Right lung (tissue), 5 donors: ENCODE measurements around the gene RHOT2. TPM values are rescaled to one million over a fixed set of nuclear protein-coding genes. Genes with fewer than 3 reads are reported as not detected.
"Not testable (repeated sequence)": the region's sequence is repeated elsewhere in the genome, so short reads cannot be mapped to it uniquely, and the experiment has no call there.

Experiments
- DNase-seq, 2 donors: peaks; one replicate each; pipeline ENCODE4 v3.0.0-alpha.2; 2013
- polyA plus RNA-seq, 5 donors: library from polyadenylated mRNA; unstranded; fragments of 120-200 nt; gene quantifications; one replicate each; pipeline versions ENCODE4 v1.2.1 to v1.2.3, GENCODE V29; 2013; ENCODE audit warnings: inconsistent platforms in 1 of 5, low replicate concordance in 1 of 5; ENCODE audit not compliant: insufficient read length in 5 of 5, insufficient read depth in 1 of 5

The RHOT2 gene
- polyA plus RNA-seq, 5 donors, result 47.5 to 119 (median 70.3) TPM

- DNase-seq, result peak; percentile 48 to 55
Observed at GRCh38 chr16:711548-712320, 43.8 kb downstream of the RHOT2 start.

GRCh38 chr16:712740-713250 lies 44.9 kb downstream of the RHOT2 start:
- not testable (repeated sequence) for DNase-seq

- DNase-seq, result no peak
Observed at GRCh38 chr16:714079-714478, 46.1 kb downstream of the RHOT2 start.

- DNase-seq, result peak; percentile 85 to 90
Observed at GRCh38 chr16:714558-715476, 46.9 kb downstream of the RHOT2 start, which contains the start of gene METRN. Gene METRN, plus strand, starts transcription at chr16:715118. Its CDS starts 172 bp downstream, at chr16:715290.

- no peak for DNase-seq
Observed at GRCh38 chr16:715477-716199, 47.7 kb downstream of the RHOT2 start.

GRCh38 chr16:716200-716568 lies 48.3 kb downstream of the RHOT2 start:
- DNase-seq, result peak in 1 of 2 donors; percentile 53

GRCh38 chr16:716768-717325 lies 48.9 kb downstream of the RHOT2 start:
- no peak for DNase-seq

- no peak for DNase-seq
Observed at GRCh38 chr16:717450-718245, 49.7 kb downstream of the RHOT2 start.

- no peak for DNase-seq
Observed at GRCh38 chr16:718389-718788, 50.5 kb downstream of the RHOT2 start.

- no peak for DNase-seq
Observed at GRCh38 chr16:718922-719321, 51.0 kb downstream of the RHOT2 start.

- DNase-seq, result no peak
Observed at GRCh38 chr16:719815-720446, 52.0 kb downstream of the RHOT2 start.

- peak; percentile 58 to 62 for DNase-seq
Observed at GRCh38 chr16:720447-720989, 52.6 kb downstream of the RHOT2 start.

GRCh38 chr16:720990-721764 lies 53.2 kb downstream of the RHOT2 start, which contains the start of gene ANTKMT:
Gene ANTKMT, plus strand, starts transcription at chr16:721146. Its CDS starts 129 bp downstream, at chr16:721275.
- DNase-seq, result peak; percentile 76 to 77

GRCh38 chr16:721765-722540 lies 54.0 kb downstream of the RHOT2 start:
- no peak for DNase-seq

- DNase-seq, result no peak
Observed at GRCh38 chr16:722835-723633, 55.1 kb downstream of the RHOT2 start.

- no peak for DNase-seq
Observed at GRCh38 chr16:723695-724094, 55.8 kb downstream of the RHOT2 start.
